Activated CD4-positive, alpha-beta T cell treated with anti-CD3 and anti-CD28 coated beads, Interleukin-2, amount 10 ng/mL, durations not matched to agents 24 days and 14 days (primary cell): ENCODE data around the gene AP3M1. TPM values are rescaled to one million over a fixed set of nuclear protein-coding genes. Genes with fewer than 3 reads are reported as not detected.
A peak's percentile ranks its signal among the peaks of the same experiment; 100 is the strongest.
"Not testable (repeated sequence)": the region's sequence is repeated elsewhere in the genome, so short reads cannot be mapped to it uniquely, and the experiment has no call there.

Experiments used
- DNase-seq: peaks from one replicate; pipeline ENCODE4 v3.0.0; 2022
- H3K27ac Mint-ChIP-seq: one replicate; pipeline ENCODE4 v1.8.0; 2022; ENCODE audit warnings: mild to moderate bottlenecking, mixed read lengths
- H3K27me3 Mint-ChIP-seq: one replicate; pipeline ENCODE4 v1.8.0; 2022; ENCODE audit warnings: mixed read lengths
- H3K36me3 Mint-ChIP-seq: one replicate; pipeline ENCODE4 v1.8.0; 2022; ENCODE audit warnings: low read depth, mild to moderate bottlenecking, mixed read lengths
- H3K4me1 Mint-ChIP-seq: one replicate; pipeline ENCODE4 v1.8.0; 2021; ENCODE audit warnings: mixed read lengths
- H3K4me3 Mint-ChIP-seq: one replicate; pipeline ENCODE4 v1.8.0; 2022; ENCODE audit warnings: mild to moderate bottlenecking, moderate library complexity, mixed read lengths
- H3K9me3 Mint-ChIP-seq: one replicate; pipeline ENCODE4 v1.8.0; 2021; ENCODE audit warnings: mixed read lengths
- intact Hi-C: fragments of 100-400 bp; cut with micrococcal nuclease; formaldehyde crosslinking; loops from one replicate; pipeline ENCODE4 v1.15.1; 2023
- total RNA-seq: library from RNA; stranded (reverse); gene quantifications from 2 replicates; pipeline ENCODE4 v1.2.3, GENCODE V29; 2022

Gene AP3M1, protein sequence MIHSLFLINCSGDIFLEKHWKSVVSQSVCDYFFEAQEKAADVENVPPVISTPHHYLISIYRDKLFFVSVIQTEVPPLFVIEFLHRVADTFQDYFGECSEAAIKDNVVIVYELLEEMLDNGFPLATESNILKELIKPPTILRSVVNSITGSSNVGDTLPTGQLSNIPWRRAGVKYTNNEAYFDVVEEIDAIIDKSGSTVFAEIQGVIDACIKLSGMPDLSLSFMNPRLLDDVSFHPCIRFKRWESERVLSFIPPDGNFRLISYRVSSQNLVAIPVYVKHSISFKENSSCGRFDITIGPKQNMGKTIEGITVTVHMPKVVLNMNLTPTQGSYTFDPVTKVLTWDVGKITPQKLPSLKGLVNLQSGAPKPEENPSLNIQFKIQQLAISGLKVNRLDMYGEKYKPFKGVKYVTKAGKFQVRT
- total RNA-seq = 51.0 and 51.9 TPM in 2 replicates

DNA sequence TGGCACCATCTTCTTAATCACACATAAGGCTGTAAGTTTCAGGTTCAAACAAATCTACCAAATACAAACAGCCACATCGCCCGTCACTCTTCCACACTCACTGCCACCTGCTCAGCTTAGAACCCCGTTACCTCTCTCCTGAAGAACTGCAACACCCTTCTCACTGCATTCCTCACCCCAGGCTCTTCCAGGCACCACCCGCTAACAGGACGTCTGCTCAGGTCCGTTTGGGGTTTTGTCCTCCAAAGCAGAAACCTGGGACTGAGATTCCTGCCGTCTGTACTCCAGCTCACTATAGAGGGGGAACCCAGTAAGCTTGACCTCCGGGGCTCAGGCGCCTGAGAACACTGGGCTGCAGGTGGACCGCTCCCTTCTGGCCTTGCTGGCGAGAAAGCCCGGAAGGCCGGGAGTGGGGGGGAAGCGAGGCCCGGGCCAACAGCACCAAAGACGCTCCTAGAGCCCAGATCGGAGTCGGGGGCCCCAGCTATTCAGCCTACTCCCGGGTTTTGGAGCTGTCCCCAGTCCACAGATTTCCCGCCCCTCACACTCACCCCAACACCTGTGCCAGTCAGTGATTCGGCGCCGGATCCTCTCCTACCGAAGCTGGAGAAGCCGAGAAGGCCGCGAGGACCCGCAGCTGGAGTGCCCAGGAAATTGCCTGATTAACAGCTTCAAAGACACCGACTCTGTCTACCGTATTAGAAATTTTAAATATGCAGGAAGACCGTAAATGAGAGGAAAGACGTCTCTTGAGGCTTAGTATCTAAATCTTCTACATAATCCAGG is at the start of gene AP3M1:
TSS of gene AP3M1 (minus strand) at position 625 of the 786 bp plus-strand sequence. CDS start 12,449 bp downstream, outside the sequence.
- Mint-ChIP-seq H3K36me3 (peaks cover 16% of the 10 kb centered on the region), H3K4me1 (peaks cover 31% of the 10 kb centered on the region), H3K9me3 (no peaks in the 10 kb centered on the region), H3K4me3 (no peak within 1 kb of the TSS), H3K27me3 (no peaks in the 10 kb centered on the region), H3K27ac (no peak within 1 kb of the TSS)
- peak; percentile 95 for DNase-seq
- intact Hi-C loops = loop anchor here (2.0 kb wide), 1 partner anchor 84 kb away; no protein-coding TSS in a partner anchor

DNA sequence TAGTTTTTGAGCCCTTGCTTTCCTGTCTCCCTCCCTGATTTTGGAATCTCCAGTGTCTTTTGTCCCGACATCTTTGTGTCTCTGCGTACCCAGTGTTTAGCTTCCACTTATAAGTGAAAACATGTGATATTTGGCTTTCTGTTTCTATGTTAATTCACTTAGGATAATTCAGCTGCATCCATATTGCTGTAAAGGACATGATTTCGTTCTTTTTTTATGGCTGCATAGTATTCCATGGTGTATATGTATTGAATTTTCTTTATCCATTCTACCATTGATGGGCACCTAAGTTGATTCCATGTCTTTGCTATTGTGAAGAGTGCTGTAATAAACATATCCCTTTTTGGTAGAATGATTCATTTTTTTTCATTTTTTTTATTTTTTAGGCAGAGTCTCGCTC is 48.7 kb upstream of the AP3M1 start:
- intact Hi-C loops = no loop called here
- H3K4me1 Mint-ChIP-seq = peaks cover 16% of the 10 kb centered on the region
- DNase-seq = no peak
- peaks cover 21% of the 10 kb centered on the region for H3K36me3 Mint-ChIP-seq
- no peak overlapping the region for H3K4me3 Mint-ChIP-seq
- H3K27ac Mint-ChIP-seq = no peak overlapping the region
- peaks cover 3% of the 10 kb centered on the region for H3K9me3 Mint-ChIP-seq
- H3K27me3 Mint-ChIP-seq = no peaks in the 10 kb centered on the region

DNA sequence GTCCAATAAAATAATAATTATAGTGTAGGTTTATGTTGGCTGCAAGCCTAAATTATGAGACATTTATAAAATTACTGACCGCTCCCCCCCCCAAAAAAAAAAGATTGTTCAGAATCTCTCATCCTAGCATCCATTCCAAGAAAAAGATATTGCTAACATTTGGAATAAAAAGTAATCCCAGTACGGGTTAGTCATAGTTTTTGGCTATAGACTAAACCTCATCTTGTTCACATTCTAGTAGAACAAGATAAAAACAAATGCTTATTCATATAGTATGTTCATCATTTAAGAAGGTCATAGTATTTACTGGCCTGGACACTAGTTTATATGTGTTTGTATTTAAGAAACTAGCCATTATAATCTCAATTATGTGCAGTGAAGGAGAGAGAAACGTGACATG is 44.4 kb upstream of the AP3M1 start:
- peaks cover 3% of the 10 kb centered on the region for H3K9me3 Mint-ChIP-seq
- intact Hi-C loops = no loop called here
- H3K36me3 Mint-ChIP-seq = peaks cover 9% of the 10 kb centered on the region
- no peak for DNase-seq
- no peak overlapping the region for H3K4me3 Mint-ChIP-seq
- no peaks in the 10 kb centered on the region for H3K27me3 Mint-ChIP-seq
- H3K4me1 Mint-ChIP-seq = peaks cover 37% of the 10 kb centered on the region
- no peak overlapping the region for H3K27ac Mint-ChIP-seq

DNA sequence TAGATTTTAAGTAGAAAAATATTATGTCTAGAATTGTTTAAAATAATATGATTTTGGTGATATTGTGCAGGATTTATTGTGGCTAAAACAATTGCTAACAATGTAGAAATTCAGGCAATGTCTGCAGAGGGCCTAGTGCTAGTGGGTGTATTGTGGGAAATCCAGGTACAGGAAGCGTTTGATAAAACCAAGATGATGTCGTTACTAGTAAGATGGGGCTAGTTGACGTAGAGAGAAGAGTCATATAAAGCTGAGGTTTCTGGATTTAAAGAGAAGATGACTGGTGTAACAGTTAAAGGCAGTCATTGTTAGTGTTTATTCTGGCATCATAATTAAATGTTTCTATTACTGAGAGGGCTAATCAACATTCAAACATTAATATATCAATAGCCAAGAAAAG is 43.9 kb upstream of the AP3M1 start:
- intact Hi-C loops = no loop called here
- peak; percentile 59 for DNase-seq
- peaks cover 42% of the 10 kb centered on the region for H3K4me1 Mint-ChIP-seq

DNA sequence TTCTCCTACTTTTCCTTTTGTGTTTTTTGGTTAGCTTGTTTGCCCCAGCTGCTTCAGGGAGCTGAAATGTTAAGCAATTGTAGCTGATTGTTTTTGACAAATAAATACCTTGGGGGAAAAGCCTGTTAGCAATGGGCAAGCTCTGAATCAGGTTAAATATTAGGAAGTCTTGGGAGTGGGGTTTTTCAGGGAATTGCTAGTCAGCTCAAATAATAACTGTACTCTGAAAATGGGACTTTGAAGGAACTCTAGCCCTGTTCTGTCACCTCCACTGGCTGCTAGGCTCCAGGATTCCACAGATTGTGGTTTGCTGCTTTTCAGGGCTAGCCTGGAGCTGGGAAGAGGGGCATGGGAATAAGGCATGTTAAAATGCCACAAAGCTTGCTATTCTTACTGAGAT is 39.9 kb upstream of the AP3M1 start:
- intact Hi-C loops = loop anchor here (2.0 kb wide), 1 partner anchor 14 kb away; no protein-coding TSS in a partner anchor
- H3K27me3 Mint-ChIP-seq = no peaks in the 10 kb centered on the region
- DNase-seq = no peak
- H3K4me3 Mint-ChIP-seq = peak overlapping the region; percentile 79
- no peaks in the 10 kb centered on the region for H3K9me3 Mint-ChIP-seq
- H3K36me3 Mint-ChIP-seq = peaks cover 1% of the 10 kb centered on the region
- H3K4me1 Mint-ChIP-seq = peaks cover 46% of the 10 kb centered on the region
- H3K27ac Mint-ChIP-seq = peak overlapping the region; percentile 96

More for the DNA sequence above, 43.9 kb upstream of the AP3M1 start:
- Mint-ChIP-seq H3K27me3 (no peaks in the 10 kb centered on the region), H3K36me3 (peaks cover 9% of the 10 kb centered on the region), H3K4me3 (no peak overlapping the region), H3K9me3 (peaks cover 3% of the 10 kb centered on the region), H3K27ac (peak overlapping the region; percentile 16)

DNA sequence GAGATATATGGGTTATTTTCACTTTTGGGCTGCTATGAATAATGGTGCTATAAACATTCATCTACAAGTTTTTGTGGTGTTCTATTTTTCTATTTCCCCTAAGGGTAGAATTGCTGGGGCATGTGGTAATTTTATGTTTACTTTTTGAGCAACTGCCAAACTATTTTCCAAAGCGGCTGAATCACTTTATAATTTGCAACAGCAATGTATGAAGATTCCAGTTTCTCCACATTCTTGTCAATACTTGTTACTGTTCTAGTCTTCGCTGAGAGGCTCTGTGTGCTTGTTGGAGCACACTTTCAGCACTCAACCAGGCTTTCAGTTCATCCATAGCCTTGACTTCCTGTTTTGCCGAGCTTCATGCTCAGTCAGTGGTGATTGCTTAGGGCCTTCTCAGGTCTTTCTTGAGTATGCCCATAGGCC is 39.4 kb upstream of the AP3M1 start:
- no peaks in the 10 kb centered on the region for H3K27me3 Mint-ChIP-seq

DNA sequence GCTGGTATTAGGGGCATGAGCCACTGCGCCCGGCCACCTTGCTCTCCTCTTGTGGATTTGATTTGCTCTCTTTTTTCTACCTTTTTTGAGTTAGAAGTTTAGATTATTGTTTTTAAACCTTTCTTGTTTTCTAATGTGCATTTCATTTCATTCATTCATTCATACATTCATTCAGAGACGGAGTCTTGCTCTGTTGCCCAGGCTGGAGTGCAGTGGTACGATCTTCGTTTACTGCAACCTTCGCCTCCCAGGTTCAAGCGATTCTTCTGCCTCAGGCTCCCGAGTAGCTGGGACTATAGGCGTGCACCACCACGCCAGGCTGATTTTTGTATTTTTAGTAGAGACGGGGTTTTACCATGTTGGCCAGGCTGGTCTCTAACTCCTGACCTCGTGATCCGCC is 38.0 kb upstream of the AP3M1 start:
- H3K4me3 Mint-ChIP-seq, DNase-seq, H3K27ac Mint-ChIP-seq, H3K27me3 Mint-ChIP-seq, H3K9me3 Mint-ChIP-seq, H3K36me3 Mint-ChIP-seq, intact Hi-C loops: not testable (repeated sequence)
- H3K4me1 Mint-ChIP-seq = peaks cover 32% of the 10 kb centered on the region

More for the DNA sequence above, 39.4 kb upstream of the AP3M1 start:
- peak overlapping the region; percentile 79 for H3K4me3 Mint-ChIP-seq
- H3K36me3 Mint-ChIP-seq = peaks cover 3% of the 10 kb centered on the region
- DNase-seq = peak; percentile 82
- no peaks in the 10 kb centered on the region for H3K9me3 Mint-ChIP-seq
- H3K4me1 Mint-ChIP-seq = peaks cover 45% of the 10 kb centered on the region
- intact Hi-C loops = loop anchor here (2.0 kb wide), 1 partner anchor 13 kb away; no protein-coding TSS in a partner anchor
- H3K27ac Mint-ChIP-seq = peak overlapping the region; percentile 96

DNA sequence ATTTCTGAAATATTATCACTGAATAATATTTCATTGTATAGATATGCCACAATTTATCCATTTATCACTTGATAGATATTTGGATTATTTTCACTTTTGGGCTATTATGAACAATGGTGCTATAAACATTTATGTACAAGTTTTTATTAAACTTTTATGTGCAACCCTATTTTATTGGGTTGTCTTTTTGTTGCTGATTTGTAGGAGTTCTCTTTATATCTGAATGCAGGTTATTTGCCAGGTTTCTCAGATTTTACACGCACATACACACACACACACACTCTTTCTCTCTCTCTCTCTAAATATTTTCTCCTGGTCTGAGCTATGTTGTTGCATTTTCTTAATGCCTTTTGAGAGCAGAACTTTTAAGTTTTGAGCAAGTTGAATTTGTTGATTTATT is 36.6 kb upstream of the AP3M1 start:
- Mint-ChIP-seq H3K4me1 (peaks cover 28% of the 10 kb centered on the region), H3K9me3 (no peaks in the 10 kb centered on the region), H3K36me3 (peaks cover 5% of the 10 kb centered on the region), H3K27ac (peak overlapping the region; percentile 42), H3K4me3 (no peak overlapping the region), H3K27me3 (no peaks in the 10 kb centered on the region)
- no peak for DNase-seq
- intact Hi-C loops = no loop called here

DNA sequence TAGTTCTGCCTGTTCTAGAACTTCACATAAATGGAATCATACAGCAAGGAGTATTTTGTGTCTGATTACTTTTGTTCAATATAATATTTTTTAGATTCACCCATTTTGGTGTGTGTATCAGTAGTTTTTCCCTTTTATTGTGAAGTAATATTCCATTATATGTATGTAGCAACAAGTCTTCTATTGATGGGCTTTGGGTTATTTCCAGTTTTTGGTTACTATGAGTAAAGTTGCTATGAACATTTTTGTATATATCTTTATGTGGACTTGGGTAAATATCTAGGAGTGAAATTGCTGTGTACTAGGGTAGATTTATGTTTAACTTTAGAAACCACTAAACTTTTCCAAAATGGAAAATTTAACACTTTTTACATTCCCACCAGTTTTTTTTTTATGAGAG is 36.0 kb upstream of the AP3M1 start:
- intact Hi-C loops = no loop called here
- no peak overlapping the region for H3K27ac Mint-ChIP-seq
- peaks cover 6% of the 10 kb centered on the region for H3K36me3 Mint-ChIP-seq
- no peaks in the 10 kb centered on the region for H3K27me3 Mint-ChIP-seq
- no peak for DNase-seq
- H3K4me3 Mint-ChIP-seq = no peak overlapping the region
- peaks cover 32% of the 10 kb centered on the region for H3K4me1 Mint-ChIP-seq
- H3K9me3 Mint-ChIP-seq = no peaks in the 10 kb centered on the region

DNA sequence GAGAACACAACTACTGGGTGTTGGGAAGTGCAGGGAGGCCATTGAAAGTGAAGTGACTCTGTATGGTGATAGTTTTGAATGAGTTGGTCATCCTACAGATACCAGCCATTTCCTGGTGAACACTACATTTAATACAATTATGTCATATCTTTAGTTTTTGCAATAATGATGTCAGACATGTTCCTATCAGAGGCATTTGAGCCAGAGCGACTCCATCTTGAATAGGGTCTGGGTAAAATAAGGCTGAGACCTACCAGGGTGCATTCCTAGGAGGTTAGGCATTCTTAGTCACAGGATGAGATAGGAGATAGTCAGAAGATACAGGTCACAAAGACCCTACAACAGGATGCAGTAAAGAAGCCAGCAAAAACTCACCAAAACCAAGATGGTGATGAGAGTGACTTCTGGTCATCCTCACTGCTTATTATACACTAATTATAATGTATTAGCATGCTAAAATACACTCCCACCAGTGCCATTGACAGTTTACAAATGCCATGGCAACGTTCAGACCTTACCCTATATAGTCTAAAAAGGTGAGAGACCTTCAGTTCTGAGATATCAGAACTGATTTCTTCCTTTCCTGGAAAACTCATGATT is 28.6 kb upstream of the AP3M1 start:
- H3K4me1 Mint-ChIP-seq = peaks cover 38% of the 10 kb centered on the region
- H3K36me3 Mint-ChIP-seq = peaks cover 9% of the 10 kb centered on the region
- no peaks in the 10 kb centered on the region for H3K9me3 Mint-ChIP-seq
- H3K27ac Mint-ChIP-seq = peak overlapping the region; percentile 53
- H3K27me3 Mint-ChIP-seq = no peaks in the 10 kb centered on the region
- H3K4me3 Mint-ChIP-seq = peak overlapping the region; percentile 55
- intact Hi-C loops = loop anchor here (10.0 kb wide), 2 partner anchors 866 to 936 kb away; partner anchors contain the start of gene SAMD8
- no peak for DNase-seq

DNA sequence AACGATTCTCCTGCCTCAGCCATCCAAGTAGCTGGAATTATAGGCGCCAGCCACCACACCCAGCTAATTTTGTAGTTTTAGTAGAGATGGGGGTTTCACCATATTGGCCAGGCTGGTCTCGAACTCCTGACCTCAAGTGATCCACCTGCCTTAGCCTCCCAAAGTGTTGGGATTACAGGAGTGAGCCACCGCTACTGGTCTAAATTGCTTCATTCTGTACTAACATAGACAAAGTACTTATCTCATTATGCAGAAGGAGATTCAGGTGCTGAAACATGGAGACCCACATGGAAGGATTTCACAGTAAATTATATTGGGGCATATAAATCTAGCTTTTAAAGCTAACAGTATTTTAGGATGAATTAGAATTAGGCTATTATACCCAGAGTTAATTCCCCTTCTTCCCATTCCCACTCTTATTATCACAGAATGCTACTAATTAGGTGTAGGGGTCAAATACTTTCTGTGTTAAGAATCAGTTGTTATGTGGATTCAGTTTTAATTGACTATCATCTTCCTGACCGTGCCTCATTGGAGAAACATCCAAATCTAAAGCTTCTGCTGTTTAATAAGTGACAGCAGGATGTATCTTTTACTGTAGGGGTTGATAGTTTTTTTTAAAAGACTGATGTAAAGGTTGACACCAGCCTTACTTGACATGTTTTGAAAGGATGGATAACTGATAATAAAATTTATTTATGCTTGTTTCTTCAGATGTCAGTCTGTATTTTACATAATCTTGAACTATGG is 27.6 kb upstream of the AP3M1 start:
- H3K4me3 Mint-ChIP-seq = peak overlapping the region; percentile 55
- peaks cover 38% of the 10 kb centered on the region for H3K4me1 Mint-ChIP-seq
- H3K9me3 Mint-ChIP-seq = no peaks in the 10 kb centered on the region
- intact Hi-C loops = loop anchor here (10.0 kb wide), 2 partner anchors 867 to 937 kb away; partner anchors contain the start of gene SAMD8
- H3K27me3 Mint-ChIP-seq = no peaks in the 10 kb centered on the region
- H3K27ac Mint-ChIP-seq = no peak overlapping the region
- no peak for DNase-seq
- peaks cover 9% of the 10 kb centered on the region for H3K36me3 Mint-ChIP-seq

DNA sequence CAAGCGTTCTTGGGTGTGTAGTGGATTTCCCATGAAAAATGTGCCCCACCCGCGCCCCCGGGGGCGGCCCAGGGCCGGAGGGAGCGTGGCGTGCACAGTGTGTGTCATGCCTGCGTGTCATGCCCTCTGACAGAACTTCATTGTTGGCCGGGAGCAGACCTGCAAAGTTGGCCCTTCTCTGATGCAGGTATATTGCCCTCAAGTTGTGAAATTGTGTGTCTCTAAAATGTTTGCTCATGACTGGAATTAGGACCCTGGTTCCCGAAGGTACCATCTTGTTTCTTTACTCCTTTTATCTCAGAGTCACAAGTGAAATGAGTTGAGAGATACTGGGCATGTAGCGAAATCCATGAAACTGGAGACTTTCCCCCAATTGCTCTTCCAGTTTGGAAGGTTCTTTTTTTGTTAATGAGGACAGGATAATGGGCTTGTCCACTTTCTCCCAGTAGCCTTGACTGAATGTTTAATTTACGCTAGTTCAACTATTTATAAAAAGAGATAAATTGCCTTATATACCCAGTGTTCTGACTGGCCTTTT is 26.6 kb upstream of the AP3M1 start:
- H3K27ac Mint-ChIP-seq = peak overlapping the region; percentile 95
- peak overlapping the region; percentile 95 for H3K4me3 Mint-ChIP-seq
- DNase-seq = no peak
- H3K36me3 Mint-ChIP-seq = peaks cover 9% of the 10 kb centered on the region
- peaks cover 36% of the 10 kb centered on the region for H3K4me1 Mint-ChIP-seq
- no peaks in the 10 kb centered on the region for H3K9me3 Mint-ChIP-seq
- H3K27me3 Mint-ChIP-seq = no peaks in the 10 kb centered on the region
- intact Hi-C loops = loop anchor here (2.0 to 10.0 kb wide), 5 partner anchors 14 to 938 kb away; partner anchors contain the start of gene SAMD8
